ENCODE data around the gene CEP85.

CEP85 gene

DNA sequence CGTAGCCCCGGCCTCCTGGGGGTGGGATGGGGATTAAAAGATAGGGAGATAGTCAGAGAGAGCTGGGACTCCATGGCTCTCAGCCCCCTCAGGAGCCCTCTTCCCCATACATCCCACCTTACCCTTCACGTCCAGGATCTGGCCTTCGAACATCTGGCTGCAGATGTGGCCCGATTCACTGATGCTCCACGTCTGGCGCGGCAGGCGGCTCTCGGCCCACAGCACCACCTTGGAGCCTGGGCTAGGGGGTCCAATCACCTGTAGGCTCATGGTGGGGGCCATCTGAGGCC lies 88.0 kb downstream of the CEP85 start:
- no peak overlapping the region for H3K4me3 ChIP-seq (ENCODE audit: low read depth, low read length)
- no peak for DNase-seq (ENCODE audit: low read depth)
- TF ChIP-seq, protein P1, sequence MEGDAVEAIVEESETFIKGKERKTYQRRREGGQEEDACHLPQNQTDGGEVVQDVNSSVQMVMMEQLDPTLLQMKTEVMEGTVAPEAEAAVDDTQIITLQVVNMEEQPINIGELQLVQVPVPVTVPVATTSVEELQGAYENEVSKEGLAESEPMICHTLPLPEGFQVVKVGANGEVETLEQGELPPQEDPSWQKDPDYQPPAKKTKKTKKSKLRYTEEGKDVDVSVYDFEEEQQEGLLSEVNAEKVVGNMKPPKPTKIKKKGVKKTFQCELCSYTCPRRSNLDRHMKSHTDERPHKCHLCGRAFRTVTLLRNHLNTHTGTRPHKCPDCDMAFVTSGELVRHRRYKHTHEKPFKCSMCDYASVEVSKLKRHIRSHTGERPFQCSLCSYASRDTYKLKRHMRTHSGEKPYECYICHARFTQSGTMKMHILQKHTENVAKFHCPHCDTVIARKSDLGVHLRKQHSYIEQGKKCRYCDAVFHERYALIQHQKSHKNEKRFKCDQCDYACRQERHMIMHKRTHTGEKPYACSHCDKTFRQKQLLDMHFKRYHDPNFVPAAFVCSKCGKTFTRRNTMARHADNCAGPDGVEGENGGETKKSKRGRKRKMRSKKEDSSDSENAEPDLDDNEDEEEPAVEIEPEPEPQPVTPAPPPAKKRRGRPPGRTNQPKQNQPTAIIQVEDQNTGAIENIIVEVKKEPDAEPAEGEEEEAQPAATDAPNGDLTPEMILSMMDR (IDR thresholded peaks at IDR 0.05; ENCODE audit: control insufficient read depth, extremely low read depth, insufficient read depth), result no peak

DNA sequence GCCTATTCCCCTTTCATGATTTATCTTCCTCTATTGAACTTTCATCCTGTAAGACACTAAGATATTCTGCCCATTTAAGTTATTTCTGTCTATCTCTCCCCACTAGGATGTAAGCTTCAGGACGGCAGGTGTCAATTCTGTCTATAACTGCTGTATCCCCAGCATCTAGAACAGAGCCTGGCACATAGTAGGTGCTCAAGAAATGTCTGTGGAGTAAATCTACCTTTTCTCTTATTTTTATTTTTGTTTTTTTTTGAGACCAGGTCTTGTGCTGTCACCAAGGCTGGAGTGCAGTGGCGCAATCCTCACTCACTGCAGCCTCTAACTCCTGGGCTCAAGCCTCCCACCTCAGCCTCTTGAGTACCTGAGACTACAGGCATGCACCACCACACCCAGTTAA lies 89.4 kb downstream of the CEP85 start:
- no peak for DNase-seq (ENCODE audit: low read depth)
- TF ChIP-seq, protein P1 (IDR thresholded peaks at IDR 0.05; ENCODE audit: control insufficient read depth, extremely low read depth, insufficient read depth), result no peak

DNA sequence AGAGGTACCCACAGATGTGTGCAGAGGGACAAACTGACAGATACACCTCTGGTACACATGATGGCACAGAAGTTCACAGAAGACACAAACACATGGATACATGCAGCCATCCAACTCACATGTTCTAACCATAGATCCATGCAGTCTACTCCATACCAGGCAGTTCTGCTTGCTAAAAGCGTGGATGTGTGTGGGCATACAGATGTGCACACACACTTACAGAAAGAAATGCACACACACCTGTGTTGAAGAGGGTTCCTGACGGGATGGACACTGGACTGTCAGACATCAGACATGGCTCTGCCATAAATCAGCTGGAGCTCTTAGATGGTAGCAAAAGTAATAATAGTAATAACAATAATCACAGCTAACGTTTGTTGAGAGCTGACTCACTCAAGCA lies 90.5 kb downstream of the CEP85 start:
- TF ChIP-seq, protein P1 (IDR thresholded peaks at IDR 0.05; ENCODE audit: control insufficient read depth, extremely low read depth, insufficient read depth), result no peak
- no peak for DNase-seq (ENCODE audit: low read depth)
- H3K4me3 ChIP-seq (ENCODE audit: low read depth, low read length), result no peak overlapping the region

More for the DNA sequence above, 89.4 kb downstream of the CEP85 start:
- no peak overlapping the region for H3K4me3 ChIP-seq (ENCODE audit: low read depth, low read length)

DNA sequence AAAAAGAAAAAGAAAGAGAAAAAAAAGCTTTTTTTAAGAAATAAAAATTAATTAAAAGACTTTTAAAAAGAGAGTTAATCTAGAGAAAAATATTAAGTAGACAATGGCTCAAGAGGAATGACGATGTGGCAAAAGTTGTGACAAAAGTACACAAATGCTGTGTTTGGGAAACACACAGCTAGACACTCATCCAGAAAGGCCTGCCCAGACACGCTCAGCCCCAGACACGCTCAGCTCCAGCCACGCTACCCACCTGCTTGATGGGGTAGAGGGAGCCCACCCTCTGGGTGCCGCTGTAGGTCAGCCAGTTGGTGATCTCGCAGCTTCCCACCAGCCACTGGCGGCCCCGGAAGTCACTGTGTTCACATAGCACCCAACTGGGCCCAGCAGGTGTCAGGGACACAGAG lies 94.0 kb downstream of the CEP85 start:
- no peak overlapping the region for H3K4me3 ChIP-seq (ENCODE audit: low read depth, low read length)
- TF ChIP-seq, protein P1 (IDR thresholded peaks at IDR 0.05; ENCODE audit: control insufficient read depth, extremely low read depth, insufficient read depth), result no peak
- no peak for DNase-seq (ENCODE audit: low read depth)

Data from LNCaP clone FGC (cell line).